Stimulated activated CD8-positive, alpha-beta memory T cell treated with anti-CD3 and anti-CD28 coated beads, Interleukin-7, amount 100 ng/mL, for 24 hours (primary cell): ENCODE data around the gene SPRYD3.

Experiments
- DNase-seq: peaks from one replicate; pipeline ENCODE4 v3.0.0-alpha.2; 2020; ENCODE audit warnings: low read depth

Gene SPRYD3

DNA sequence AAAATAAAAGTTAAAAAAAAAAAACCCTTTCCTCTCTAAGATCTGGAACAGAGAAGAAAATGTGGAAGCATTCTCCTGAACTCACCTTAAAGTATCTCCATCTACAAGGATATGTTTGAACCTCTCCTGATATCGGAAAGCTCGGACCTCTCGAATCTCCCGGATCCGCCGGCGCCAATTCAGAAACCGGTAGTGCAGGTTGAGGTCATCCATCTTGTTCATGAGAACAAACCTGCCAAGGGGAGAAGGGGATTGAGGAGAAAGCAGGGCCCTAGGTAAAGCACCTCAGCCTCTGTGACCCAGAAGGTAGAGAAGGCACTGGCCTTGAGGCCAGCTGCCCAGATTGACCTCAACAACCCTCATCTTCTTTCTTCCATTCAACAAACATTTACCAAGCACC is 2.2 kb downstream of the SPRYD3 start:
- no peak for DNase-seq

DNA sequence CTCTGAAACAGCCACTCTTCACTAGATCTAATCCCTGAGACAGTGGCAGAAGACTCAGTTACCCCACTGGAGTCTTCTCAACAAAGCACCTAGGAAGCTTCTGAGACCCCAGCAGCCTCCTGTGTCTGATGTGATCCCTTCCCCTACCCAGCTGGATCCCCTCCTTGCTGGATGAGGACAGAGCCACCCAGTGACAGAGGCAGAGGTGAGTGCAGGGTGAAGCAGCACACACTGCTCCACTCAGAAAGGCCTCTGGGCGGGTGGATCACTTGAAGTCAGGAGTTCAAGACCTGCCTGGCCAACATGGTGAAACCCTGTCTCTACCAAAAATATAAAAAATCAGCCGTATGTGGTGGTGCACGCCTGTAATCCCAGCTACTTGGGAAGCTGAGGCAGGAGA is 2.7 kb downstream of the SPRYD3 start:
- DNase-seq = no peak

DNA sequence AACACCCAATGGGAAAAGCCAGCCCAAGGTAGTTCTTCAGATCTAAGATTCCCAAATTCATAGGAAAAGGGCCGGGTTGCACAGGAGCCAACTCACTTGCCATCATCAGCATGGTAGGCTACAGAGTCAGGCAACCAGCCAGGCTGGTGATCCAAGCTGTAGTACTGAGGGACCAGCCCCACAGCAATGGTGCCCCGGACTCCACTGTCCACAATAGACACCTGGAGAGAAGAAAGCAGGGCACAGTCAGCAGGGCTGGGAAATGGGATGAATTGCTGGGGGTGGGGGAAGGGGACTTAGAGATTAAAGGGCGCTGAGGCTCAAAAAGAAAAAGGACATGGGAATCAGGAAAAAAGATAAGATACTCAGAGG is 4.2 kb downstream of the SPRYD3 start:
- no peak for DNase-seq

DNA sequence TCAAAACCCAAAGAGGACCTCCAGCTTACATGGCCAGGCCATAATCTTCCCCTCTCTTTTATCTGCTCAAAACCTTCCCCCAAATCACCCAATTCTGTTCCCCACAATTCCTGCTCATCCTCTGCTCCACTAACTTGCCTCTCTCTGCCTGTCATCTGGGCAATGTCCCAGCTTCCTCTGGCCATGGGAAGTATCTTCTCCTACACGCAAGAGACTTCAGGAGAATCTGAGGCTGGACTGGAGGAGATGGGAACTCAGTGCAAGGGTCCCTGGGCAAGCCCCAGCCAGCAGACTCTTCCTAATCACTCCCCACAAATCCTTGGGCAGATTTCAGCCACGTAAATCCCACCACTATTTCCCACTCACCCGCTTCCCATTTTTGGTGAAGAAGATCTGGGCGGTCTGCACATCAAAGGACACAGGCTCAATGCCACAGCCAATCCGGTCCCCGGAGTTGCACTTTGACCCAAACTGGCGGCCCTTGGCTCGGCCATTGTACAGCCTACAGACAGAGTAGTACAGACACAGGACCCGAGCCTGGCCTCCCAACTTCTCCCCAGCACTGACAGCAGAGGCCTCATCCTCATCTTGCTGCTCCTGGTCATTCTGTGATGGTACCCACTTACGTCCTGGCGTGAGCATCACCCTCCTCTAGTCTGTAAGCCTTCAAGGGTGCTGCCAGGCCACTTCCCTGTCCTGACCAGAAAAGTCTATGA is 4.7 kb downstream of the SPRYD3 start:
- DNase-seq = no peak

DNA sequence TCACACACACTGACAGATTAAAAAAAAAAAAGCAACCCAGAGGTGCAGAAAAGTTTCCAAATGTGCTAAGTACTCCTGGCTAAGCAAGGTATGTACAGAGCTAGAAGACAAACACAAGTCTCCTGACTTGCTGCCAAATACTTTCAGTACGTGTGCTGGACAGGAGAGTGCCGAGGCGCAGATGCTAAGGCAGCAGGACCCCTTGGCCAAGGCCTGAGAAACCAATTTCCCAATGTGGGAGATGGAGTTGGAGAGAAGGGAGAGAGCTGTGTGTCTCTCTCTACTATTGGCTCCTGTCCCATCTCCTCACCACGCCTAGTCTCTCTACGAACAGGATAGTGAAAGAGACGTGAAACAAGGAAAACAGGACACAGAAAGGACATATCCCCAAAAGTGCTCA is 5.3 kb downstream of the SPRYD3 start:
- DNase-seq = no peak

DNA sequence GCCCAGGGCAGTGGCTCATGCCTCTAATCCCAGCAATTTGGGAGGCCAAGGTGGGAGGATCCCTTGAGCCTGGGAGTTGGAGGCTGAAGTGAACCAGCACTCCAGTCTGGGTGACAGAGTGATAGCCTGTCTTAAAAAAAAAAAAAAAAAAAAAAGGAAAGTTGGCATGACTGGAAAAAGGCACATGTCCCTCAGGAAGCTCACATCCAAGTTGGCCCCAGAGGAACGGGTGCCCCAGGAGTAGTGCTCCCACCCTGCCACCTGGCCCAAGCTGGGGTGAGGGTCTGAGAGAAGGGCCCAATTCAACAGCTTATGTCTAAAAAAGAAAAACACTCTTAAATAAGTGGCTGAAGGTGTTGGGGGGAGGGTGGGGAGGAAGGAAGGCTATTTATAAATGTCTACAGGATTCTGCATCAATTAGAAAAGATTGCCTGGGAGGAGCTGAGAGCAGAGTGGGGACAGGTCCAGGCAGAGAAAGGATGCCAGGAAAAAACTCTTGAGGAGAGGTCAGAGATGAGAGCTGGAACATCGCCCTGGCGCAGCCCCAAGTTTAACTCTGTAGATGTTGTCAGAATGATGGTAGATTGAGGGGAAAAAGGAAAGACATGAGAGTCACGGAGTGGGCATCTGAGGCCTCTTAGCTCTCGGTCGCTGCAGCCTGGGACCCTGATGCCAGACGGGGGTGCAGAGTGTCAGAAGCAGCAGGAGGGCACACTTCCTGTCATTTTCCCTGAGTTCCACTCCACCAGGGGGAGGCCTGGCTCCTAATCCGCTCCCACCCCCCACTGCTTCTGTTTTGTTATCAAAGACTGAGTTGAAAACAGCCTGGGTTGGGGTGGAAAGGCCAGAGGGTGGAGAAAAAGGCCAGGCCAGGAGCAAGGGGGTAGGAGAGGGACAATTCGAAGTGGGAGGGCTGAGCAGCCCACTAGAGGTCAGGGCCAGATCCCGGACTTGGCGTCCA is 7.3 kb downstream of the SPRYD3 start:
- DNase-seq = no peak

DNA sequence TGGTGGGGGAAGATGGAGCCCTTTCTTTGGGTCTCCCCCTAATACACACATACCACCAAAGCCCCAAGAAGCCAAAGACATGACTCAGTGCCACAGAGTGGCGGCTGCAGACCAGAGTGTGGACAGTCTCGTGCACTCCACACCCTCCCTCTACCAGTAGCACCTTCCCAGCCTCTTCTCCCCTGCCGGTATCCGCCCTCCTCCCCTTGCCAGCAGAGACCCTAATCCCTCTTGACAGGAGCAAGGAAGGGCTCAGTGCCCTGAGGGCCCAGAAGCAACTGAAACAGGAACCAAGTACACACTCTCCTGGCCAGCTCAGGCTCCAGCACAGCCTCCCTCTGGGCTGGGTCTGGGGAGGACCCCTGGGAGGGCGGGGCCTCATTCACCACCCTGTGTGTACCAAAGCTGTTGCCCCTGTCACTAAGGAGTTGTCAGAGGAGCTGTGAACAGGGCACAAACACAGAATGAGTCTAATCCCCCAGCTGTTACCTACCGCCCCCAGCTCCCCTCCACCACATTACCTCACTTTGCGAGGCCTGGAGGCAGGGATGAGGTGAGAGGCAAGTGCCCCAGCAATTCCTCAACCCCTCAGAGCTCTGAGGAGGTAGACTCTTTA is 8.2 kb downstream of the SPRYD3 start:
- no peak for DNase-seq

DNA sequence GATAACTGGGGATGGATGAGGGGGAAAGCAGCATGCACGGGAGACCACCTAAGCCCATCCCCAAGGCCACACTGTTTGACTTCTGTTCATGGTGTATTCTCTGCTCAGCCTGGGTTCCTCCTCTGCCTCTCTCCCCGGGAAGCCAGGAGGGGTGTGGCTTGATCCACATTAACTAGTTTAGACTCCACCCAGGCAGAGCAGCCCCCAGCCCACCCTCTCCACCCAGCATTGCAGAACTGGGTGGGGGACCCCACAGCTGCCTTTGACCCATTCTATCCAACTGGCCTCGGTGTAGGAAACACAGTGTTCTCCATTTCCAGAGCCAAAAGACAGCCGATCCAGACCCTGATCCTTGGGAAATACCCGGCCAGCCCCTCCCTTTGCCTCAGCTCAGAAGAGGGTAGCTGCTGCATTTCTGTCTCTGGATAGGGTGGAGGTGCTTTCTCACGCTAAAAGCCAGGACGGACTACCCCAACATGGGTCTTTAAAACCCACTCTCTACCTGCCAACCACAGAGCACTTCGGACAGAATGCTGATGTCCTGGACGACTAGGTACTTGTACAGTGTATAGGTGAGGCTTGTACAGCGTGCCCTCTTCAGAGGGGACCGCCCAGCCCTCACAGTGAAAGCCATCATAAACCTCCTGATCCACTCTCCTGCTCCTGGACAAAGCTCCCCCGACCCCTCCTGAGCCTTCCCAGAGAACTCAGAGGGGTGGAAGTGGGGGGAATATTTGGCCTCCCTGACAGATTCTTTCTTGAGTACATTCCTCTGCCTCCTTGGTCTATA is 9.4 kb downstream of the SPRYD3 start:
- no peak for DNase-seq

DNA sequence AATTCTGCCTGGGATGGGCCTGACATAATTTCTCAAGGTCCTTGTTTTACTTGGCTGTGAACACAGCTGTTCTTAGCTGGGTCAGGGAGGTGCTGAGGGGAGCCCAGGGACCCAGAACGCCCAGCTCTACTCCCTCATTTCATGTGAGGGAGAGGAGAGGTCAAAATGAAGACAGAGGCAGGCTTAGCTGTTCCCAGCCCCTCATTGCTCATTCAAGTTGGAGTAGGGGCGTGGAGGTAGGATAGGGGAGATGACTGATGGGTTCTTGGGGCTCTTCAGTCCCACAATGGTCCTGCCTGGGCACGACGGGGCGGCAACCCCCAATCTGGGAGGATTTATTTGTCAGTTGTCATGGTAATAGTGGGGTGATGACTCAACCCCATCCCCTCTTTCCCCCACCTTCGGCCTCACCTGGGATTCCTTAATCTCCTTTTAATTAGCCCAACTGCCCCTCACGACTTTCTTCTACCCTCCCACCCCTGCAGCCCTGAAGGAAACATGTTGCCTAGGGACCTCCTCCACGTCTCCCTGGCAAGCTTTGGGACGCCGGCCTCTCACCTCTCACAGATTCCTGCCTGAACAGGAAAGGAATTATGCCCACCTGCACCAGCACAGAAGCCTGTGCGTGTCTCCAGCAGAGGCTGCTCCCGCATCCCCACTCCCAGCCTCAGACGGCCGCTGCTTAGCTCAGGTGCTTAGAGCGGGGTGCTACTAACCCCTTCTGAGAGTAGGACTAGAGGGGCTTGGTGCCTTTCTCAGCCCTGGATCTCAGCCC is 10.2 kb downstream of the SPRYD3 start:
- DNase-seq = no peak

DNA sequence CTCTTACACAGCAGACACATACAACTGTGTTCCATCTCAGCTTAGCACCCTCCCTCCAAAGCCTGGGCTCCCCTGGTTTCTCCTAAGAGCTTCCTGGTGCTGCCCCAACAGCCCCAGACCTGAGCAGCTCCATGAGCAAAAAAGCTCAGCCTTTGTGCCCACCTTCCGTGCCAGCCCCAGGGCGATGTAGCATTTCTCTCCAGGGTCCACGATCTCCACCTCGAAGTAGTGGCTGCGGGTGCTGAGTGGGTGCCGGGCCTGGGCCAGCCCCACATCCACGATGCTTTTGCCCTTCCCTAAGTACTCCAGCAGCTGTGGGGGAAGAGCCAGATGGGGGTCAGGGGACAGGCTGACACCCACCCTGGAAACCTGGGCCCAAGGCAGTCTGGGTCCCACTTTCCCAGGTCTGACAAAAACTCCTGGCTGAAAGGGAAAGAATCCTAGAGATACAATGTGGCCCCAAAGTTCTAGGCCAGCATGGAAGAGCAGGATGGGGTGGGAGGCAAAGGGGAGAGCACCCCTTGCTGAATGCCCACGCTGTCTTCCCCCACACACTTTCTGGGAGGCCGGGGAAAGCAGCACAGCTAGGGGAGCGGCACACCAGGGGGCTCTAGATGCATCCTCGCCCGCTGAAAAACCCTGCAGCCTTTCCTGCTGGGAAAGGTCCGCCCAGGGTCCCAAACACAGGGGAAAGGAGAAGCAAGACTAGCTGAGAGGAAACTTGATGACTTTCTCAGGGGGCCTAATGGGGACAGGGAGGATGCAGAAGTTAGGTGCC is 11.0 kb downstream of the SPRYD3 start:
- DNase-seq = no peak

DNA sequence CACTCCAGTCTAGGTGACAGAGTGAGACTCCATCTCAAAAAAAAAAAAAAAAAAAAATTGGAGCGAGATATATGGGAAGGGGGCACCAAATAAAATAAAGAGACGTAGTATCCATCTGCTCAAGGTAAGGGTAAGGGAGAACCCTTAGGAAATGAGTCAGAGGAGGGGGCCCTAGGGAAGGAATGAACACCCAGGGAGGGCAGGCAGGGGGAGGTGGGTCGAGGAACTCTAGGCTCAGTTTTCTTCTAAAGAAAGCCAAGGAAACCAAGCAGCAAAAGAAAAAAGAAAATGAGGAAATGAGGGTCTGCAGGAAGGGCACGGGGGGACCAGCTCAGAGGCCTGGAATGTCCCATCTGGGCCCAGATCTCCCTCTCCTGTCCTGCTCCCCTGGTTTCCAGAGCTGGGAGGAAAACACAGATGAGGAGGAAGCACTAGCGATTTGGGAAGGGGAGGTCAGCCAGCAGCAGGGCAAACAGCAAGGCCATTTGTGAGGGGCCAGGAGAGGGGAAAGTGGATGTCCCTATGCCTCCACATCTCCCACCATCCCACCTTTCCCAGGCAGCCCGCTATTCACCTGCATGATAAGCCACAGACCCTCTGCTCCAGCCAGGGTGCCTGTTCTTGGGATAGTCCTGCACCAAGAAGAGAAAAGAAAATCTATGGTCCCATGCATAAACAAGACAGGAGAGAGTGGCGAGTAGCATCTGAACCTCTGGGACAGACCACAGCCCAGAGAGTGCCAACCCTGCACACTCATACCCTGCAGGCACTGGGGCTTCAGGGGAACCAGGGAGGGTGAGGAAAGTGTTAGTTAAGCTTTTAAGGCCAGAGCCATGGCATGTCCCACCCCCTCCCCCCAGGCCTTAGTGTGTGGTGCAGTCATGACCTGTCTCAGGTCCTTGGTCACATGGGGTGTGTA is 11.9 kb downstream of the SPRYD3 start:
- no peak for DNase-seq

DNA sequence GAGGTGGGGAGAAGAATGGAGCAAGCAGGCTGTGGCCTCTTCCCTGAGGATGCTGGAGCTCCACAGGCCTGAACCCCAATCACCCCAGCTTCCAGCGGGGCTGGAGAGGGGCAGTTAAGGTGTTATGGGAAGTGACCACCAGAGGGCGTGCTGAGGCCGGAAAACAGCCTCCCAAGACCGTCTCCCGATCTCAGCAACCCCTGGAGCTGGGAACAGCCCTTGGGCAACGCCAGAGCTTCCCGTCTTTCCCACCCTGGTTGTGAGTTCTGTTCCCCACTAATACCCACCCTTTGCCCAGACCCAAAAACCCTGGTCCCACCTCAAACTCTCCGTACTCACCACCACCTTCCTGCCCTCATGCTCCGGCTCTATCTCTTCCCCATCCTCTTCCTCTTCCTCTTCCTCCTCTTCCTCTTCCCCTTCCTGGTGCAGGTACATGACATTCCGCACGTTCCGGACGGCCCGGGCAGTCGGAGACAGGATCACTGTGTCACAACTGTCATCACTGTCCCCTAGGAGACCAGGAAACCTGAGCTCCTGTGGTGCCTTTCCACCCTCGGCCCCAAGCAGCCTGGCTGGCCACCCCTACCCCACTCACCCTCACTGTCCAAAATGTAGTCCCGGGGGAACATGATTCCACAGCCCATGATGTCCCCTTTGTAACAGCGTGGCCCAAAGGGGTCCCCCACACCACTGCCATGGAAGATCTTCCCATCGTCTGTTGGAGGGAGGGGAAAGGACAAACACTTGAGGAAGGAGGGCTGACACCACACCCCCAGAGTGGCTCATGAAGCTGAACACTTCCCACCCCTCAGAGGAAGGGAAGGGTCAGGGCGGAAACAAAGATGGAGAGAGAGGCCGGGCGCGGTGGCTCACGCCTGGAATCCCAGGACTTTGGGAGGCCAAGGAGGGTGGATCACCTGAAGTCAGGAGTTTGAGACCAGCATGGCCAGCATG is 12.9 kb downstream of the SPRYD3 start:
- no peak for DNase-seq

DNA sequence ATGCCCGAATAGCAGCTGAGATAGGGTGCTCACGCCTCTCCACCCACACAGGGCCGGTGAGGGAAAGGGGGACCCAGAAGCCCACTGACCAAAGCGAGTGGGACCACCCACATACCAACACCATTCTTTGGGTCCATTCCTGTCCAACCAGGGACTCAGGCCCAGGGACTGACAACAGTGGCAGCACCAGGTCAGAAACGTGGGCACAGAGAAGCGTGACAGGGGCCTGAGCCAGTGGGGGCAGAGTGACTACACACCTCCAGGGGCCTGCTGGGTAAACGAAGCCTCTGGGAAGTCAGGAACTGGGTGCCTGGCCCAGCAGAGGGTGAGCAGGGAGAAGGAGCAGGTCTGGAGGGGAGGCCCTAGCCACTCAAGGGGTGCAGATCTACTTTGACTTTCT is 13.7 kb downstream of the SPRYD3 start:
- no peak for DNase-seq

DNA sequence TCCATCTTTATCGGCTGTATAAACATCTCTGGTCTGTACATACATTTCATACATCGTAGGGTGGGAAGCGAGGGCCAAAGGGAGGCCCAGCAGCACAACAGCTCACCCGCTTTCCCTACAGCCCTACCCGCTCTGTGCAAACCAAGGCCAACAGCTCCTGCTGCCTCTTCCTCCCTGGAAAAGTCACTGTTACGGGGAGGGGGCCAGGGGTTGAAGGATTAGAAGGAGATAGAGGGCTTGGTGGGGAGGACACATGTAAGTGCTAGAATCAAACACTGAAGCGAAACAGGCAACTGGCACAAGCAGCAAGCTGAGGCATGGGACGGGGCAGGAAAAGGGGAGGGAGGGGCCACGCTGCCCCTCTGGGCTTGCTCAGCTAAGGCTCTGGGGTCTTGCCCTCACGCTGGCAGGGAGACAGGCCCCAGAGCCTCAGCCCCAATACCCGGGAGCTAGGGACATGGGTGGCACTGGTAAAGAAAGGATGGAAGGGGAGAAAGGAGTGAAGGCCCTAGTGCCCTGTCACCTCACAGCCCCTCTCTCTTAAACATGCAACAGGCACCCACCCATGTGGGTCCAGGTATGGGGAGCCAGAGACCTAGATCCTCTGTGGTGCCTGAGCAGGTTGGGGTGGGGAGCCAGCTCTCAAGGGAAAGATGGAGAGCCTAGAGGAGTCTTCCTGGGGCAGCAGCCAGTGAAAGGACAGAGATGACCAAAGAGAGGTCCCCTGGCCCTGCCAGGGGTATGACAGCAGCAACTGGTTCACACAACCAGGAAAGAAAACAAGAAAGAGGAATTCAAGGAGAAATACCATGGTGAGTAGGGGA is 14.4 kb downstream of the SPRYD3 start:
- DNase-seq = no peak

DNA sequence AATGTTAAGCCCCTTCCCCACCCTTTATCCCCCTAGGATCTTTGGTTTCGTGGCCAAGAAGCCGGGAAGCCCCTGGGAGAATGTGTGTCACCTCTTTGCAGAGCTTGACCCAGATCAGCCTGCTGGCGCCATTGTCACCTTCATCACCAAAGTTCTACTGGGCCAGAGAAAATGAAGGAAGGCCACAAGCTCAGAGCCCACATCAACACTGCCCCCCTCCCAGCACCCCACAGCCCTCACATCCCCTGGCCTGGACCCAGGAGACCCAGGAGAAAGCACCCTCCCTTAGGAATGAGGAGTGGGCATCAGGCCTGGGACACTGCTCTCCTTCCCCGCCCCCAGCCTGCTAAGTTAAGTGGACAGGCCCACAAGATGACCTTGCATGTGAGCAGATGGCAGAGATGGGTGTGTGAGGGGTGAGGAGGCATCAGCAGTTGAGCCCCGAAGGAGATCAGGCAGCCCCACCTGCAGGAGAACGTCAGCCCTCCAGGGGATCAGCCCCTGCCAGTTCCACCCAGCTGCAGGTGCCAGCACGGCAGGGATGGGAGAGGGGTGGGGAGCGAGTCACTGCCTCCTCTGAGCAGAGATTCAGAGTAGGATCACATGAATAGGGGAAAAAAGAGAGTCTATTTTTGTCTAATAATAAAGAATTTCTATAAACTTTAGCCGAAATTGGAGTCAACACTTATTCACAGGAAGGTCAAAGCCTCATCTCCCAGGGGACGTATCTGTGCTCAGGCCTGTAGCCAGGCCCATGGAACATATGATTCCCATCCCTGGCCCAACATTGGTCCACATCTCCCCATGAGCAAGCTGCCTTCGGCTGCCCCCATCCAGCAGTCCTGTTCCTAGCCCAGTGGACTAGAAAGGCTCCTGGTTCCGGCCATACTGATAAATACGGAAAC is 15.2 kb downstream of the SPRYD3 start:
- no peak for DNase-seq

DNA sequence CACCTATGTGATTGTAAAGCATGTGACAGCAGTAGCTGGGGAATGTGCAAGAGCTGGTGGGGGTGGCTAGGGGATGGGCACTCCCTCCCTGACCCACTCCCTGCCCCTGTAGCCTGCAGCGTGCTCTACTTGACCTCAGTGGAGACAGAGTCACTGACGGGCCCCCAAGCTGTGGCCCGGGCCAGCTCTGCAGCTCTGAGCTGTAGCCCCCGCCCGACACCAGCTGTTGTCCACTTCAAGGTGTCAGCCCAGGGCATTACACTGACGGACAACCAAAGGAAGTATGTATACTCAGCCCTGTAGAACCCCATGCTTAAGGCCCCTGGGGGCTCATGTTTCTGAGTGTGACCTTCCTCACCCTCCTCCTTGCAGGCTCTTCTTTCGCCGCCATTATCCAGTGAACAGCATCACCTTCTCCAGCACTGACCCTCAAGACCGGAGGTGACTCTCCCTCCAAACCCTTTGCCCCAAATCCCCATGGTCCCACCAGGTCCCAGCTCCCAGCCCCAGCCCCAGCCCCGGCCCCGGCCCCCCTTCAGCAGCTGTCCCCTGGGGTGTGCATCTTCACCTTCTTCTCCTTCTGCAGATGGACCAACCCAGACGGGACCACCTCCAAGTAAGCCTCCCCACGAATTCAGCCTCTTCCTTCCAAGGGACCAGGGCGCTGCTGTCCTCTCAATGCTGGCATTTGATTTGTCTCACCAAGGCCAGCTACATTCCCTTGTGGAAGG is 16.0 kb downstream of the SPRYD3 start:
- DNase-seq = no peak
